ENCODE results near the gene ELP4.
"Not testable (repeated sequence)": the region's sequence is repeated elsewhere in the genome, so short reads cannot be mapped to it uniquely, and the experiment has no call there.

Gene ELP4

DNA sequence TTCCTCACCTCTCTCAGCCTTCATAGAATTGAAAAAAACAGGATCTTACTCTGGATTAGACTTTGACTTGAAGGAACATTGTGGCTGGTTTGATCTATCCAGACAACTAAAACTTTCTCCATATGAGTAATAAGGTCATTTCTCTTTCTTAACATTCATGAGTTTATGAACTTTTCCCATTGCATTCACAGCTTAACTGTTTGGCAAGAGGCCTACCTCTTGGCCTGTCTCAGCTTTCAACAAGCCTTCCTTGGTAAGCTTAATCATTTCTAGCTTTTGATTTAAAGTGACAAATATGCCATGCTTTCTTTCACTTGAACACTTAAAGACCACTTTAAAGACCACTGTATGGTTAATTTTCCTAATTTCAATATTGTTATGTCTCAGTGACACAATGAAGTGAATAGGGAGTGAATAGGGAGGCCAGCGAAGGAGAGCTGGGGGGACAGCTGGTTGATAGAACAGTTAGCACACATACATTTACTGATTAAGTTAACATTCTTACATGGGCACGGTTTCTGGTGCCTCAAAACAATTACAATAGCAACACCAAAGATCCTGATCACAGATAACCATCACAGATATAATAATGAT is 17.1 kb upstream of the ELP4 start:
- DNase-seq, result no peak
- Histone ChIP-seq H3K4me3 (ENCODE audit: insufficient read depth, low read depth, low read length, poor library complexity, severe bottlenecking) (no peak overlapping the region), H3K27ac (ENCODE audit: insufficient read depth, low read length, poor library complexity, severe bottlenecking) (no peak overlapping the region), H3K4me1 (ENCODE audit: control insufficient read depth, insufficient read depth, low read length, poor library complexity, severe bottlenecking) (no peaks in the 10 kb centered on the region), H3K36me3 (ENCODE audit: control insufficient read depth, insufficient read depth, low read length) (no peaks in the 10 kb centered on the region), H3K27me3 (replicated peaks; ENCODE audit: control insufficient read depth, insufficient read depth, low read length, poor library complexity, severe bottlenecking) (no peaks in the 10 kb centered on the region), H3K9me3 (ENCODE audit: control insufficient read depth, low read length) (no peaks in the 10 kb centered on the region)

DNA sequence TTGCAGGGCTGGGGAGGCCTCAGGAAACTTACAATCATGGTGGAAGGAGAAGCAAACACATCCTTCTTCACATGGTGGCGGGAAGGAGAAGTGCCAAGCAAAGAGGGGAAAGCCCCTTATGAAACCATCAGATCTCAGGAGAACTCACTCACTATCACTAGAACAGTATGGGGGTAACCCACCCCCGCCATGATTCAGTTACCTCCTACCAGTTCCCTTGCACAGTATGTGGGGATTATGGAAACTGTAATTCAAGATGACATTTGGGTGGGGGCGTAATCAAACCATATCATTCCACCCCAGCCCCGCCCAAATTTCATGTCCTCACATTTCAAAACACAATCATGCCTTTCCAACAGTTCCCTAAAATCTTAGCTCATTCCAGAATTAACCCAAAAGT is 16.3 kb upstream of the ELP4 start:
- H3K36me3 ChIP-seq (ENCODE audit: control insufficient read depth, insufficient read depth, low read length), result no peaks in the 10 kb centered on the region
- no peaks in the 10 kb centered on the region for H3K27me3 ChIP-seq (replicated peaks; ENCODE audit: control insufficient read depth, insufficient read depth, low read length, poor library complexity, severe bottlenecking)
- H3K4me1 ChIP-seq (ENCODE audit: control insufficient read depth, insufficient read depth, low read length, poor library complexity, severe bottlenecking), result no peaks in the 10 kb centered on the region
- H3K4me3 ChIP-seq (ENCODE audit: insufficient read depth, low read depth, low read length, poor library complexity, severe bottlenecking), result no peak overlapping the region
- H3K9me3 ChIP-seq (ENCODE audit: control insufficient read depth, low read length), result no peaks in the 10 kb centered on the region
- DNase-seq, result no peak
- H3K27ac ChIP-seq (ENCODE audit: insufficient read depth, low read length, poor library complexity, severe bottlenecking), result no peak overlapping the region

DNA sequence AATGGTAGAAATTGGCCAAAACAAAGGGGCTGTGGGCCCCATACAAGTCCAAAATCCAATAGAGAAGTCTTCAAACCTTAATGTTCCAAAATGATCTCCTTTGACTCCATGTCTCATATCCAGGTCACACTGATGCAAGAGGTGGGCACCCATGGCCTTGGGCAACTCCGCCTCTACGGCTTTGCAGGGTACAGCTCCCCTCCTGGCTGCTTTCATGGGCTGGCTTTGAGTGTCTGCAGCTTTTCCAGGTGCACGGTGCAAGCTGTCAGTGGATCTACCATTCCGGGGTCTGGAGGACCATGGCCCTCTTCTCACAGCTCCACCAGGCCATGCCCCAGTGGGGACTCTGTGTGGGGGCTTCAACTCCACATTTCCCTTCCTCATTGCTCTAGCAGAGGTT is 15.8 kb upstream of the ELP4 start:
- DNase-seq; H3K27me3 ChIP-seq (replicated peaks; ENCODE audit: control insufficient read depth, insufficient read depth, low read length, poor library complexity, severe bottlenecking); H3K9me3 ChIP-seq (ENCODE audit: control insufficient read depth, low read length); H3K27ac ChIP-seq (ENCODE audit: insufficient read depth, low read length, poor library complexity, severe bottlenecking); H3K36me3 ChIP-seq (ENCODE audit: control insufficient read depth, insufficient read depth, low read length); H3K4me1 ChIP-seq (ENCODE audit: control insufficient read depth, insufficient read depth, low read length, poor library complexity, severe bottlenecking); H3K4me3 ChIP-seq (ENCODE audit: insufficient read depth, low read depth, low read length, poor library complexity, severe bottlenecking): not testable (repeated sequence)

DNA sequence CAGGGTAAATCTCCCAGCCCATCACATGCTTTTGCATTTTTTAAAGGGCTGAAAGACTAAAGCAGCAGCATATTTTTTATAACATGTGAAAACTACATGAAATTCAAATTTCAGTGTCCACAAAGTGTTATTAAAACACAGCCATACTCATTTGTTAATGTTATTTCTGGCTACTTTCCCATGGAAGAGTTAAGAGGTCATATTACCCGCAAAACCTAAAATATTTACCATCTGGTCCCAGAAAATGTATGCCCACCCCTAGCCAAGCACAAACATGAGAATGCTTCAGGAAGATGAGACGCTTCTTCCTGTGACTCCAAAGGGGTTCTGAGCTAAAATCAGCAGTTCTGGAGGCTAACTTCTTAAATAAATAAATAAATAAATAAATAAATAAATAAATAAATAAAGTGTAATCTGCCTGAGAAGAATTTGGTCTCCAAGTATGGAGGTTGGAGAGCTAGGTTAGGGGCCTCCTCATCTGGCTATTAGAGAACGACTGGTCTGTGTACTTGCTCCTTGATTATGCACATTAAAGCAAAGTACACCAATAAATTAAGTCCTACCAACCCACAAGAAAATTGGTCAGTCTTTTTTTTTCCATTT is 9.9 kb upstream of the ELP4 start:
- no peak for DNase-seq
- H3K36me3 ChIP-seq (ENCODE audit: control insufficient read depth, insufficient read depth, low read length), result no peaks in the 10 kb centered on the region

DNA sequence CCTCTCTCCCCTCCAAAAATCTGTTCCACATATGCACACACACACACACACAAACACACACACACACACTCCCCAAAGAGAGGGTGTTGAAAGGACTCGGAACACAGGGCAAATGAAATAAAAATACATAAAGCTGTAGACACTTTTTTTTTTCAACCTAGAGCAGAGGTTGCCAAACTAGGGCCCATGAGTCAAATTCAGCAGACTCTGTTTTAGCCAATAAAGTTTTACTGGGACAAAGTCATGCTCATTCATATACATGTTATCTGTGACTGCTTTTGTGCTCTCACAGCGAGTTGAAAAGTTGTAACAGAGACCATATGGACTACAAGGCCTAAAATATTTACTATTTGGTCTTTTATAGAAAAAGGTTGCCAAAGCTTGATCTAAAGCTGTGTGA is 9.0 kb upstream of the ELP4 start:
- Histone ChIP-seq H3K27me3 (replicated peaks; ENCODE audit: control insufficient read depth, insufficient read depth, low read length, poor library complexity, severe bottlenecking) (no peaks in the 10 kb centered on the region), H3K9me3 (ENCODE audit: control insufficient read depth, low read length) (no peaks in the 10 kb centered on the region), H3K4me3 (ENCODE audit: insufficient read depth, low read depth, low read length, poor library complexity, severe bottlenecking) (no peak overlapping the region), H3K27ac (ENCODE audit: insufficient read depth, low read length, poor library complexity, severe bottlenecking) (no peak overlapping the region), H3K4me1 (ENCODE audit: control insufficient read depth, insufficient read depth, low read length, poor library complexity, severe bottlenecking) (no peaks in the 10 kb centered on the region), H3K36me3 (ENCODE audit: control insufficient read depth, insufficient read depth, low read length) (no peaks in the 10 kb centered on the region)
- no peak for DNase-seq

More for the DNA sequence above, 9.9 kb upstream of the ELP4 start:
- no peaks in the 10 kb centered on the region for H3K9me3 ChIP-seq (ENCODE audit: control insufficient read depth, low read length)
- H3K4me3 ChIP-seq (ENCODE audit: insufficient read depth, low read depth, low read length, poor library complexity, severe bottlenecking), result no peak overlapping the region
- H3K4me1 ChIP-seq (ENCODE audit: control insufficient read depth, insufficient read depth, low read length, poor library complexity, severe bottlenecking), result no peaks in the 10 kb centered on the region
- no peak overlapping the region for H3K27ac ChIP-seq (ENCODE audit: insufficient read depth, low read length, poor library complexity, severe bottlenecking)
- no peaks in the 10 kb centered on the region for H3K27me3 ChIP-seq (replicated peaks; ENCODE audit: control insufficient read depth, insufficient read depth, low read length, poor library complexity, severe bottlenecking)

DNA sequence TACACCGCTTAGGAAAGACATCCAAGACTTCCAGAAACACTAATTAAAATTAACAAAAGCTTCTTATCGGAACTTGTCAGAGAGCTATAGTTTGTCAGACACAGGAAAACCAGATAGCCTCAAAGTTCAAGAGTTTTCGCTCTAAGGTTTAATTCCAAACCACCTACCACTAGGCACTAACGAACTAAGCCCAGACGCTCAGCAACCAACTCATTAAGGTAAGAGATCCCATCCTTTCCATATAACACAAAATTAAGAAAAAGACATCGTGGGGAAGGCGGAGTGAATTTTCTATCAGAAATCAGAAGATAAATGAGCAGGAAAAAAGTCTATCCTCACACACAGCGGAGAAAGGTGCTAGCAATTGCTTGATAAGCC is 527 bp upstream of the ELP4 start:
- Histone ChIP-seq H3K36me3 (ENCODE audit: control insufficient read depth, insufficient read depth, low read length) (no peaks in the 10 kb centered on the region), H3K27ac (ENCODE audit: insufficient read depth, low read length, poor library complexity, severe bottlenecking) (peak overlapping the region; percentile 83)
- DNase-seq, result no peak

DNA sequence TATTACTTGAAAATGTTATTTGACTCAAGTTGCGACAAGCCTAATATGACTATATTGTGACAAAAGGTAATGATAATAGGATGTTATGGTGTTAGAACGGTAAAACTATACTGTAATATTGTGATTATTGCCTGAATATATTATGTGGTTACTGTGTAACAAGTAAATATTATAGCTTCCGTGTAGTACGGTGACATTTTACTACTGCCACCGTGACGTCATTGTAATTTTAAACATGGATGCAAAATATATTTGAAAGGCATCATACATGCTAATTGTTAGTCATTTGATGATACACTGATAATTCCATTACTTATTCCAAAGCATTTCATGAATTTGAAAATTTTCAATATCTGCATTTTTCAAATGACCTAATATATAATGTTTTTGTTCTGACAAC is 2.5 kb downstream of the ELP4 start:
- no peaks in the 10 kb centered on the region for H3K27me3 ChIP-seq (replicated peaks; ENCODE audit: control insufficient read depth, insufficient read depth, low read length, poor library complexity, severe bottlenecking)
- H3K9me3 ChIP-seq (ENCODE audit: control insufficient read depth, low read length), result no peaks in the 10 kb centered on the region
- H3K4me3 ChIP-seq (ENCODE audit: insufficient read depth, low read depth, low read length, poor library complexity, severe bottlenecking), result no peak overlapping the region
- no peak overlapping the region for H3K27ac ChIP-seq (ENCODE audit: insufficient read depth, low read length, poor library complexity, severe bottlenecking)
- no peaks in the 10 kb centered on the region for H3K36me3 ChIP-seq (ENCODE audit: control insufficient read depth, insufficient read depth, low read length)
- peaks cover 3% of the 10 kb centered on the region for H3K4me1 ChIP-seq (ENCODE audit: control insufficient read depth, insufficient read depth, low read length, poor library complexity, severe bottlenecking)
- no peak for DNase-seq

More for the DNA sequence above, 527 bp upstream of the ELP4 start:
- no peaks in the 10 kb centered on the region for H3K27me3 ChIP-seq (replicated peaks; ENCODE audit: control insufficient read depth, insufficient read depth, low read length, poor library complexity, severe bottlenecking)
- H3K9me3 ChIP-seq (ENCODE audit: control insufficient read depth, low read length), result no peaks in the 10 kb centered on the region
- H3K4me3 ChIP-seq (ENCODE audit: insufficient read depth, low read depth, low read length, poor library complexity, severe bottlenecking), result peak overlapping the region; percentile 95
- H3K4me1 ChIP-seq (ENCODE audit: control insufficient read depth, insufficient read depth, low read length, poor library complexity, severe bottlenecking), result peaks cover 3% of the 10 kb centered on the region

DNA sequence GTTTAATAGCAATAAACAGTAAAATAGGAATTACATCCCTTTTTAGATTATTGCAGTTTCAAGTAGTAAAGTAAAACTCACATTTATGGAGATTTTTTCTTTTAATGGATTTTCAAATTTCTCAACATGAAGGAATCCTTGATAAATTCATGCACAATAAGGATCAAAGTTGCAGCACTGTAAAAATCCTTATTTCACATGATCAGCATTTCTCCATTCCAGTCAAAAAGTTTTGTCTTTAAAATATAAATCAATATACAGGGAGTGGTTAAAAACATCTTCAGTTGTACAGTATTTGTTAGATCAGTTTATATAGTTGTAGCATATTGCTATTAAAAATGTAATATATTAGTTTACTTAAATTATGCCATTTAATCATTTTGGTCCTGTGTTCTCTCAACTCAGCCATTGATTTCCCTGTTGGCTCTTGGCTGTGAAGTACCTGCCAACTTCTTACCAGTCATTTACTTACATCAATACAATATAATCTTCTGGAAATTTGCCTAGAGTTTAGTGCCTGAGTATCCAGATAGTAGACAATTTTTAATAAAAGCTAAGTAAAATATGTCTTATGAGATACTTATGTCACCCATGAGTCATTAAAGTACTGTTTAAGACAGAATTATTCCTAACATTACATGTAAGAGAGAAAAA is 12.1 kb downstream of the ELP4 start:
- no peaks in the 10 kb centered on the region for H3K9me3 ChIP-seq (ENCODE audit: control insufficient read depth, low read length)
- no peak overlapping the region for H3K27ac ChIP-seq (ENCODE audit: insufficient read depth, low read length, poor library complexity, severe bottlenecking)
- H3K27me3 ChIP-seq (replicated peaks; ENCODE audit: control insufficient read depth, insufficient read depth, low read length, poor library complexity, severe bottlenecking), result no peaks in the 10 kb centered on the region
- no peak overlapping the region for H3K4me3 ChIP-seq (ENCODE audit: insufficient read depth, low read depth, low read length, poor library complexity, severe bottlenecking)
- no peaks in the 10 kb centered on the region for H3K36me3 ChIP-seq (ENCODE audit: control insufficient read depth, insufficient read depth, low read length)
- H3K4me1 ChIP-seq (ENCODE audit: control insufficient read depth, insufficient read depth, low read length, poor library complexity, severe bottlenecking), result no peaks in the 10 kb centered on the region
- no peak for DNase-seq

DNA sequence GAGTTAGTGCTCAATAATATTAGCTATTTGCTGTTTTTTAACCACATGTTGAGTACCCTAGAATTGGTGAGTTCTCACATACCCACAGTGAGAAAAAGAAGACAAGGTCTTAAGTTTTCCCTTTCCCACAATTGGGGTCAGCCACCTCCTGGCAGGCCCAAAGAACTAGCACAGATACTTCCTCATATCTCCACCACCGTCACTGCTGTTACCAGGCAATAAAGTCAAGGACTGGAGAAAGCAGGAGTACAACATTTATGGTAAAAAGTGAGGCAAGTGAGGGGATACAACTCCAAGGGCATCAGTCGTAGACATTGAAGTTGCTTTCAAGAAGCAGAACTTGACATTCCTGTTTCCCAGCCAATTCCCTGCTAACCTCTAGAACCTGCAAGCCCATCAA is 19.6 kb downstream of the ELP4 start:
- Histone ChIP-seq H3K27me3 (replicated peaks; ENCODE audit: control insufficient read depth, insufficient read depth, low read length, poor library complexity, severe bottlenecking) (no peaks in the 10 kb centered on the region), H3K36me3 (ENCODE audit: control insufficient read depth, insufficient read depth, low read length) (no peaks in the 10 kb centered on the region), H3K9me3 (ENCODE audit: control insufficient read depth, low read length) (no peaks in the 10 kb centered on the region), H3K4me1 (ENCODE audit: control insufficient read depth, insufficient read depth, low read length, poor library complexity, severe bottlenecking) (no peaks in the 10 kb centered on the region), H3K4me3 (ENCODE audit: insufficient read depth, low read depth, low read length, poor library complexity, severe bottlenecking) (no peak overlapping the region), H3K27ac (ENCODE audit: insufficient read depth, low read length, poor library complexity, severe bottlenecking) (no peak overlapping the region)
- no peak for DNase-seq

DNA sequence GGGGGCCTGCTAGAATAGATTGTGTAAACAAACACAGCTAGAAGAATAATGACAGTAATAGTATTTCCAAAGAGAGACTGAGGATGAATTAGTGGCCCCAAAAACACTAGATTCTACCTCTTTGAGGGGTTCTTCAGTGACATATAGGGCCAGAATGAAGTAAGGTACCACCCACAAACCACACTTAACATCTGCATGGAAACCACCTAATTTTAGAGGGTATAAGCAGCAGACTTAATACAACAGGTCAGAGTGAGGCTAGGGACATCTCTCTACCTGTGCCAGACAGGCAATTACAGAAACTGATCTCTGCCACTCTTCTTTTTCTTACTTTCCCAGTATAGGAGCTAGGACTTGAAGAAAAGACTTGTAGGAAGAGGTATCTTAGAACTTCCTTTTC is 20.1 kb downstream of the ELP4 start:
- Histone ChIP-seq H3K9me3 (ENCODE audit: control insufficient read depth, low read length) (no peaks in the 10 kb centered on the region), H3K27me3 (replicated peaks; ENCODE audit: control insufficient read depth, insufficient read depth, low read length, poor library complexity, severe bottlenecking) (no peaks in the 10 kb centered on the region), H3K4me3 (ENCODE audit: insufficient read depth, low read depth, low read length, poor library complexity, severe bottlenecking) (no peak overlapping the region), H3K27ac (ENCODE audit: insufficient read depth, low read length, poor library complexity, severe bottlenecking) (no peak overlapping the region), H3K4me1 (ENCODE audit: control insufficient read depth, insufficient read depth, low read length, poor library complexity, severe bottlenecking) (no peaks in the 10 kb centered on the region), H3K36me3 (ENCODE audit: control insufficient read depth, insufficient read depth, low read length) (no peaks in the 10 kb centered on the region)
- DNase-seq, result no peak

Data from effector memory CD4-positive, alpha-beta T cell (primary cell).